HG02852 (cell line): ENCODE data around the gene PI4K2B.
"Not testable (repeated sequence)": the region's sequence is repeated elsewhere in the genome, so short reads cannot be mapped to it uniquely, and the experiment has no call there.

ENCODE experiments used
- ATAC-seq: cut with Tn5 transposase; IDR thresholded peaks from one replicate; pipeline ENCODE4 v1.9.1; 2021; ENCODE audit warnings: mild to moderate bottlenecking, moderate library complexity; ENCODE audit not compliant: unreplicated experiment

Gene PI4K2B

DNA sequence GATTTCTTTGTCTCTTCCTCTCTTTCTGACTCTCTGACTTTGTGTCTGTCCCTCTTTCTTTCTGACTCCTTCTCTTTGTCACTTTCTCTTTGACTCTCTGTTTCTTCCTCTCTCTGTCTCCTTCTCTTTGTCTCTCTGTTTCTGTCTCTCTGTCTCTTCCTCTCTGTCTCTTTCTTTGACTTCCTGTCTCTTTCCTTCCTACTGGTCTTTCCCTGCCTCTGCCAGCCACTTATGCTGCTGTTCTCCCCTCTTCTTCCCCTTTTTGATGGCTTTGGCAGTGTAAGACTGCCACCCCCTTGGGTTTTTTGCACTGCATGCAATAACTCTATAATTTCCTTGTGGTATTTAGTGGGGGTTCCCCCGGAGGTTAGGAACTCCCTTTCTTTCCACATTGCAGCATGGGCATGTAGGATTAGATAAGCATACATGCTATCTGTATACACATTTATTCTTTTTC is 6.9 kb downstream of the PI4K2B start:
- peak; percentile 82 for ATAC-seq

DNA sequence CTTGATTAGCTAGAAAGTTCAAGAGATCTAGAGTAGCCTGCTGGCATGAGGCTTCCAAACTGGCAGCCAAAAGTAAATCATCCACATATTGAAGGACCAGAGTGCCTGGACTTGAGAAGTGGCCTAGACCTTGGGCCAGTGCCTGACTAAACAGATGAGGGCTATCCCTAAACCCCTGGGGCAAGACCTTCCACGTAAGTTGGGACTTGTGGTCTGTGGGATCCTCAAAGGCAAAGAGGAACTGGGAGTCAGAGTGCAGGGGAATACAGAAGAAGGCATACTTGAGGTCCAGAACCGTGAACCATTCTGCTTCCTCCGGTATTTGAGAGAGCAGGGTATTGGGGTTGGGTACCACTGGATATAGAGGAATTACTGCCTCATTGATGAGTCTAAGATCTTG is 8.4 kb downstream of the PI4K2B start:
- not testable (repeated sequence) for ATAC-seq

DNA sequence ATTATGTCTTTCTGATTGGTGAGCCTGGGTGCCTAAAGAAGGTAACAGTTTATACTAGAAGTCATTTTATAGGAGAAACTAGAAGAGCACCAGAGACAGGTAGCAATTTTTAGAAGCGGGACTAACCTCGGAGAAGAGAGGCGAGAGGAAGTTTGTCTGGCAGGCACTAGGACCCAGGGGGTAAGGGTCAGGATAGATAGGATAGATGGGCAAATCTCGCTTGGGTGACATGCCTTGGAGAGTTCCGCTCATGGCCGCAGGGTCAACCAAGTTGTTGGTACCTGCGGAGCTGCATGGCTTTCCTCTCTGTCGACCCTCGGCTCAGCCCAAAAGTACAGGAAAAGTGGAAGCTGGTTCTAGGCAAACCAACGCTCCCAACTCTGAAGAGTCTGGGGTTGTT is 11.3 kb downstream of the PI4K2B start:
- ATAC-seq: no peak

DNA sequence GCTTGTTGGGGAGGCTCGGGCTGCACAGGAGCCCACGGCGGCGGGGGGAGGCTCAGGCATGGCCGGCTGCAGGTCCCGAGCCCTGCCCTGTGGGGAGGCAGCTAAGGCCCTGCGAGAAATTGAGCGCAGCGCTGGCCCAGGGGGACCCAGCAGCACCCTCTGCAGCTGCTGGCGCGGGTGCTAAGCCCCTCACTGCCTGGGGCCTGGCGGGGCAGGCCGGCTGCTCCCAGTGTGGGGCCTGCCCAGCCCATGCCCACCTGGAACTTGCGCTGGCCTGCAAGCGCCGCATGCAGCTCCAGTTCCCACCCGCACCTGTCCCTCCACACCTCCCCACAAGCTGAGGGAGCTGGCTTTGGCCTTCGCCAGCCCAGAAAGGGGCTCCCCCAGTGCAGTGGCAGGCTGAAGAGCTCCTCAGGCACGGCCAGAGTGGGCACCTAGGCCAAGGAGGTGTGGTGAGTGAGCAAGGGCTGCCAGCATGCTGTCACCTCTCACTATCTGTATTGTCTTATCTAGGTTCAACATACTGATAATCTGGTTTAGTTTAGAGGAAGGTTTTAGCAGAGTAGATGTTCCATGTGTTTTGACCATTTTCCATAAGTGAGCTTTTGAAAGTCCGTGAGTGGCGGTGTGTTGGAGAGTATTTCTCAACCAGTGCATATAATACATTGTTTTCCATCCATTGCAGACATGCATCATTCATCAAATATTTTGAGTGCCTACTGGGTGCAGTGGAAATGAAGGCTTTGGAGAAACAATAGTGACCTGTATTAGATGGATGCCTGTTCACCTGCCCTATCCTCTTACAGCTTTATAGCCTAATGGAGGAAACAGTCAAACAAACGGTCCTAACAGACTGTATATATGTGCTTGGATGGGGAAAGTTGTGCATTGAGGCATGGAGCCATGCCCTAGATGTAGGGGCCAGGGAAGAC is 13.1 kb downstream of the PI4K2B start:
- no peak for ATAC-seq

DNA sequence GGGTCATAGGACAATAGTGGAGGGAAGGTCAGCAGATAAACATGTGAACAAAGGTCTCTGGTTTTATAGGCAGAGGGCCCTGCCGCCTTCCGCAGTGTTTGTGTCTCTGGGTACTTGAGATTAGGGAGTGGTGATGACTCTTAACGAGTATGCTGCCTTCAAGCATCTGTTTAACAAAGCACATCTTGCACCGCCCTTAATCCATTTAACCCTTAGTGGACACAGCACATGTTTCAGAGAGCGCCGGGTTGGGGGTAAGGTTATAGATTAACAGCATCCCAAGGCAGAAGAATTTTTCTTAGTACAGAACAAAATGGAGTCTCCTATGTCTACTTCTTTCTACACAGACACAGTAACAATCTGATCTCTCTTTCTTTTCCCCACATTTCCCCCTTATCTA is 15.0 kb downstream of the PI4K2B start:
- not testable (repeated sequence) for ATAC-seq

DNA sequence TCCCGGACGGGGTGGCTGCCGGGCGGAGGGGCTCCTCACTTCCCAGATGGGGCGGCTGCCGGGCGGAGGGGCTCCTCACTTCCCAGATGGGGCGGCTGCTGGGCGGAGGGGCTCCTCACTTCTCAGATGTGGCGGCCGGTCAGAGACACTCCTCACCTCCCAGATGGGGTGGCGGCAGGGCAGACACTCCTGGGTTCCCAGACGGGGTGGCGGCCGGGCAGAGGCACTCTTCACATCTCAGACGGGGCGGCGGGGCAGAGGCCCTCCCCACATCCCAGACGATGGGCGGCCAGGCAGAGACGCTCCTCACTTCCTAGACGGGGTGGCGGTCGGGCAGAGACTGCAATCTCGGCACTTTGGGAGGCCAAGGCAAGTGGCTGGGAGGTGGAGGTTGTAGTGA is 15.7 kb downstream of the PI4K2B start:
- not testable (repeated sequence) for ATAC-seq

DNA sequence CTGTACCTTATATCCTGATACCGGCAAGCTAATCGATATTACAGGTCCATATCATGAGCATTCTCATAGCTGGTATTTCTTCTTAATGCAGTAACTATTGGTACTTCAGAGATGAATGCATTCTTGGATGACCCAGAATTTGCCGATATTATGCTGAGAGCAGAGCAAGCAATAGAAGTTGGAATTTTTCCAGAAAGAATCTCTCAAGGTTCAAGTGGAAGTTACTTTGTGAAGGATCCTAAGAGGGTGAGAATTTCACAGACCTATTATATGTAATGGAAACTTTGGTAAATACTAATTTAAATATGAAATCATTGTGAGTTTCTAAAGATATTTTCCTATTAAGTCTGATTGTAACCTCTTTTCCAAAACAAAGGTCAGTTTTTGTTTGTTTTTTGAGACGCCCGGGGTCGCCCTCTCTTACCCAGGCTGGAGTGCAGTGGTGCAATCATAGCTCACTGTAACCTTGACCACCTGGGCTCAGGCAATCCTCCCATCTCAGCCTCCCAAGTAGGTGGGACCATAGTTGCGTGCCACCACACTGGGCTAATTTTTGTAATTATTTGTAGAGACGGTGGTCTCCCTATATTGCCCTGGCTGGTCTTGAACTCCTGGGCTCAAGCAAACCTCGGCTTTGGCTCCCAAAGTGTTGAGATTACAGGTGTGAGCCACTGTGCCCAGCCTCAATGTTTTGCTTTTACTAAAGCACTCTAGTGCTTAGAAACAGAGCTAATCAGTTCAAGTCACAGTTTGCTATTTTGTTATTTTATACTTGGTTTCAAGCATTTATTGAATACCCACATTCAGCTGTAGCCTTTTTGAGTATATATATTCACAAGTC is 18.6 kb downstream of the PI4K2B start:
- ATAC-seq: peak; percentile 33

DNA sequence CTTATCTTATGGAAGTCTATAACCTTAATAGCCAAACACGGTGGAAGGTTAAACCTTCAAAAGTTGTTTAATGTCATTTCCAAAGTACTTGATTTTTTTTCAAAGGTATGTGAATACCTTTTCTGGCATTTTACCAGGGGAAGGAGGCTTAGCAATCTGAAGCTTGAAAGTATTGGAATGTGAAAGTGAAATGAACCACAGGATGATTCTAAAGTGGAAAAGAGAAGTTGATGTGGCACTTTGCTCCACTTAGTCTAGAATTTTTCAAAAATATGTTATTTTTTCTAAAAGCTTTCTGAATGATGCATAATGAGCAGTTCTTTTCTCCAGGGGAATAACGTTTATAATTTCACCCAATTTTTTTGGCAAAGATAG is 19.2 kb downstream of the PI4K2B start:
- peak; percentile 44 for ATAC-seq

DNA sequence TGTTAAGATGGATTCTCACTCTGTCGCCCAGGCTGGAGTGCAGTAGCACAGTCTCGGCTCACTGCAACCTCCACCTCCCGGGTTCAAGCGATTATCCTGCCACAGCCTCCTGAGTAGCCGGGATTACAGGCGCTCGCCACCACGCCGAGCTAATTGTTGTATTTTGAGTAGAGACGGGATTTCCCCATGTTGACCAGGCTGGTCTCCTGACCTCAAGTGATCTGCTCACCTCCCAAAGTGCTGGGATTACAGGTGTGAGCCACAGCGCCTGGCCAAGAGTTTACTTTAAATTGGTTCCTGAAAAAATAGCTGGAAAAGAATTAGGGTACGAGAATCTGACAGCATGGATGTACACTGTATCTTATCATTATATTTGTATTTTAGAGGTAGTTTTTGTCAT is 20.0 kb downstream of the PI4K2B start:
- ATAC-seq: not testable (repeated sequence)

DNA sequence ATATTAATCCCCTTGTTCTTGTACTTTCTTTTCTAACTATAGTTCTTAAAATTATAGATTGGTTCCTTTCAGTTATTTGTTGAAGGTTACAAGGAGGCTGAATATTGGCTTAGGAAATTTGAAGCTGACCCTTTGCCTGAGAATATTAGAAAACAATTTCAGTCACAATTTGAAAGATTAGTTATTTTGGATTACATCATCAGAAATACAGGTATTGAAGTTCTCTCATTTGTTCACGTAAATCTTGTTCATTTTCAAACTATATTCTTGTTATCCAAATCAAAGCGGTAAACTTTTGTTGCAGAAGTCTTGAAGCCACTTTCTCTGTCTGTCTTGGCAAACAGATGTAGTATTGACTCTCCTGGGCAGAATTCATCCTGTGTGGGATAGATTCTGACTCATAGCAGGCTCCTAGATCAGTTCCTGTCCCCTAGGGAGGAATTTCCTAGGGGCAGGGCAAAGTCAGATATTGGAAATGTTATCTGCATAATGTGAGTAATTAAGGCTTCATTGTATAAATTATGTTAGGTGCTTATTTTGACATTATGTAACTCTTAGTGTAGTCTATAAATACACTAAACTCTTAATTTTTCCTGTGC is 25.2 kb downstream of the PI4K2B start:
- no peak for ATAC-seq

DNA sequence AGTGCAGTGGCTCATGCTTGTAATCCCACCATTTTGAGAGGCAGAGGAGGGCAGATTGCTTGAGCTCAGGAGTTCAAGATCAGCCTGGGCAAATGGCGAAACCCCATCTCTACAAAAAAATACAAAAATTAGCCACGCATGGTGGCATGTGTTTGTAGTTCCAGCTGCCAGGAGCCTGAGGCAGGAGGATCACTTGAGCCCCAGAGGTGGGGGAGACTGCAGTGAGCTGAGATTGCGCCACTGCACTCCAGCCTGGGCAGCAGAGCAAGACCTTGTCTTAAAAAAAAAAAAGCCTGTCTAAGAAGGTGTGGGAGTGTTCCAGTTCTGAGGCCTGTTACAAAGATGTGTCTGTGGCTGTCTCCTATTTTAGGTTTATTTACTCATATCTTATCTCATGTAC is 38.0 kb downstream of the PI4K2B start:
- no peak for ATAC-seq

DNA sequence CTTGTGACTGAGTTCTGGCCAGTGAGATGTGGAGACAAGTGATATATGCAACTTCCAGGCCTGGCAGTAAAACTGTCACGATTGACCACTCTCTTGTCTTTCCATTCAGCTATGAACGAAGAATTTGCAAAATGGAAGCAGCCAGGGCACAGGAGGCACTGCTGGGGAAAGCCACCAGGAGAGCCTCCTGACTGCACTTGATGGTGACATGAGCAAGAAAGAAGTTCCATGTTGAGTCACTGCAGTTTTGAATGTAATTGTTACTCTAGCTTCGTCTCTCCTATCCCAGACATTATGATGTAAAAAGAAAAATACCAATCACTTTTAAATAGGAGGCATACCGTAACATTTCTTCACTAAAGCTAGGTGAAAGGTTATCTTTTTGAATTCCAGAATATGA is 46.4 kb downstream of the PI4K2B start:
- ATAC-seq: no peak

DNA sequence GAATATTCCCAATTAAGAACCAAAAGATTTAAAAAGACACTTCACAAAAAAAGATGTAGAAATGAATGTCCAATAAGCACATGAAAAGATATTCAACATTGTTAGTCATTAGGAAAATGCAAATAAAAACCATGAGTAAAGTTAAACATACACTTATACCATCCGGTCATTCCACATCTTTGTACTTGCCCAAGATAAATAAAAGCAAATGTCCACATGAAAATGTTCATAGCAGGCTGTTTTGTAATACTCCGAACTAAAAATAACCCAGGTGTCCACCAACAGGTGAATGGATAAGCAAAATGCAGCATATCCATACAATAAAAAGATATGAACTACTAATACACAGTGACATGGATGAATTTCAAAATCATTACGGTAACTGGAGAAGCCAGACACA is 50.1 kb downstream of the PI4K2B start:
- ATAC-seq: no peak

DNA sequence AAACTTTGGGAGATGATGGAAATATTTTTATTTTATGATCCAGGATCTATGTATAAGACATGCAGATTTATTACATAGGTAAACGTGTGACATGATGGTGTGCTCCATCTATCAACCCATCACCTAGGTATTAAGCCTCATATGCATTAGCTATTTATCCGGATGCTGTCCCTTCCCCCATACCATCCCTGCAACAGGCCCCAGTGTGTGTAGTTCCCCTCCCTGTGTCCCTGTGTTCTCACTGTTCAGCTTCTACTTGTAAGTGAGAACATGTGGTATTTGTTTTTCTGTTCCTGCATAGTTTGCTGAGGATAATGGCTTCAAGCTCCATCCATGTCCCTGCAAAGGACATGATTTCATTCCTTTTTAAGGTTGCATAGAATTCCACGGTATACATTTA is 50.6 kb downstream of the PI4K2B start:
- ATAC-seq: no peak

DNA sequence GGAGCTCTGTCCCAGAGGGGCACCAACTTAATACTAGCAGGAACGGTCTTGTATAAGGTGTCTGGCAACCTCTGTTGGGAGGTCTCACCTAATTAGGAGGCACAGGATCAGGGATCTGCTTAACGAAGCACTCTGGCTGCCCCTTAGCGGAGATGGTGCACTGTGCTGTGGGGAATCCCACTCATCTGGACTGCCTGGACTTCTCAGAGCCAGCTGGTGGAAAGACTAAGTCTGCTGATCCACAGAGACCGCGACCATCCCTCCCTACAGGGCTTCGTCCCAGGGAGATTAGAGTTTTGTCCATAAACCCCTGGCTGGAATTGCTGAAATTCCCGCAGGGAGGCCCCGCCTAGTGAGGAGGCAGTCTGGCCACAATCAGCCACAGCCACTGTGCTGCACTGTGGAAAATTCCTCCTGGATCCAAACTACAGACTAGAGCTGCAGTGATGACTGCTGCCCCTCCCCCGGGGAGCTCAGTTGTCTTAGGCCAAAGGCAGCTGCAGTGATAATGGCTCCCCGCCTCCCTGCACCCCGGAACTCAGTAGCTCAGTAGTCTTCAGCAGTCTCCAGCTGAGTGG is 56.7 kb downstream of the PI4K2B start:
- no peak for ATAC-seq

DNA sequence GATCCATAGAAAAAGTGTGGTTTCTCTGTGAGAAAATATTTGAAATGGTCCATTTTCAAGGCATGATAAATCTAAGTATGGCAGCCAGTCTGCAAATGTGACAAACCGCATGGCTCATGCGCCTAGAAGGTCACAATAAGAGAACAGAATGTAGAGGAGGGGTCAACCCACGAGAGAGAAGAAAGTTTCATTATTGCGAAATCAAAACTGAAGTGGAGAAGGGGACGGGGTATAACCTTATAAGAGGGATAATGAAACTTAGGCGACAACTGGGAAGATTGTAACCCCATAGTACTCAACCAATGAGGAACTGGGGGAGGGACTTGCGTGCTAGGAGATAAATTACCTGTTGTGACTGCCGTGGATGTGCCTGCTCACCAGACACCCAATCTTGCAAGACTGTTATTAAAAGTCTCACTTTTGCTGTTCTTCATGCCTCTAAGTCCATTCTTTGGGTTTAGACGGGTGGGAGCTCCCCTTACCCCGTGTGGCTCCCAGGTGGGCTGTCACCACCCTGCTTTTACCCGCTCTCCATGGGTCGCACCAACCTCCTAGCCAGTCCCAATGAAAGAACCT is 57.4 kb downstream of the PI4K2B start:
- no peak for ATAC-seq

DNA sequence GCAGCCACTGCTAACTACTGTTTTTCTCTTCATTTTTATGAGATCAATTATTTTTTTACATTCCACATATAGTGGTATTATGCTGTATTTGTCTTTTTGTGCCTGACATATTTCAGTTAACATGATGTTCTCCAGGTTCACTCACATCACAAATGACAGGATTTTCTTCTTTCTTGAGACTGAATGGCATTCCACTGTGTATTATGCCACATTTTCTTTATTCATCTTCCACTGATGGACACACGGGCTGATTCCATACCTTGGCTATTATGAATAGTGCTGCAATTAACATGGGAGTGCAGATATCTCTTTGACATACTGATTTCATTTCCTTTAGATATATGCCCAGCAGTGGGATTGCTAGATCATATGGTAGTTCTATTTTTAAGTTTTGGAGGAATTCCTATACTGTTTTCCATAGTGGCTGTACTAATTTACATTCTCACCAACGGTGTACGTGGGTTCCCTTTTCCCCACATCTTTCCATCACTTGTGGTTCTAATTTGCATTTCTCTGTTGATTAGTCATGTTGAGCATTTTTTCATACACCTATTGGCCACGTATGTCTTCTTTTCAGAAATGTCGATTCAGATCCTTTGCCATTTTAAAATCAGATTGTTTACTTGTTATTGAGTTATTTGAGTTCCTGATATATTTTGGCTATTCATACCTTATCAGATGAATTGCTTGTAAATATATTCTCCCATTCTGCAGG is 63.9 kb downstream of the PI4K2B start:
- no peak for ATAC-seq

DNA sequence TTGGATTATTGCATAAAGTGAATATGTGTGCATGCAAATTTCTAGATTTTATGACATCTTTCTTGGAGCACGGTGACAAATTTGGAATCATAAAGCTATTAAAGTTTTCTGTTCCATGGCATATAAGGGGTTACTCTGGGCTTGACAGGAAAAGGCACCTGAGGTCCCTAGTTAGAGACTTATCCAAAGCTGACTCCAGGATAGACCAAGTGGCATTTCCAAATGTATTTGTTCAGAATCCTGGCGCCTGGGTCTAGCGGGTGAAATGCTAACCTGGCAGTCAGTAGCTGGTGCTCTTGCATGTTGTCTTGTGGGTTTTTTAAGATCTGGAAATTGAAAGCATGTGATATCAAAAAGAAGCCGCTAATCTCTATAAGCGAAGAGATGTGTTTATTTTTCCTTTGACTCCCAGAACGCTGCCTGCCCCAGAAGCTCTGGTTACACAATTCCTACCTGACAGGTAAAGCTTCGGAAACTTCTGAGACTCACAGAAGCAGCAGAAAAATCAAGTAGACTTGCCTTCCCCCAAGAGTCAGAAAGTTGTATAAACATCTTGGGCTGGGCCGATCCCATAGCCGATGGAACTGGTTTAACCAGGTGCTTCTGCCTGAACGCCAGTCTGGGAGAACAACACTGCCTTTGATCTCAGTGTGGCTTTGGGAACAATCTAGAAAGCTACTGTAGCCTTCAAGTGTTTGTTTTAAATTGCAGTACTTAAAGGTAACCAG is 65.8 kb downstream of the PI4K2B start:
- no peak for ATAC-seq

DNA sequence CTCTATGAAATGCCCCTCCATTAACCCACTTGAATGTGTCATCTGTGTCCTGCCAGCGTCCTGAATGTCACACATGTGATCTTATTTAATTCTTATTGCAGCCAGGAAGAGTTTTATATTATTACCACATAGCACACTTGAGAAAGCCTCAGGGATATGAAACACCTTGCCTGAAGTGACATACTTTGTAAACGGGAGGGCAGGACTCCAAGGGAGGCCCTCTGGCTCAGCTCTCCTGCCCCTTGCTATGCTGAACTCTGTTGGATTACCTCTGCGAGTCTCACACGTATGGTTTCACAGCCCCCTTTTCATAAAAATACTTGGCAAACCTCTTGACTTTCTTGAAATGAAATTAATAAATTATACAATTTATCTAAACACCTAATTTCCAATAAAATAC is 67.6 kb downstream of the PI4K2B start:
- no peak for ATAC-seq
